Pancreas (tissue), 10 donors: Measurements from ENCODE around the gene EXOC4. TPM values are rescaled to one million over a fixed set of nuclear protein-coding genes. Genes with fewer than 3 reads are reported as not detected.

Source experiments
- ATAC-seq, 4 donors: fragments of 200-7000 bp; cut with Tn5 transposase; one replicate each; pipeline versions ENCODE4 v1.8.0 to v1.9.1; 2020; ENCODE audit warnings: mild to moderate bottlenecking in 4 of 4, moderate library complexity in 4 of 4
- DNase-seq, 6 donors: peaks; one replicate each; pipeline ENCODE4 v3.0.0-alpha.2; 2020
- FAIRE-seq: peaks from 2 replicates; lab custom pipeline; 2012; peaks lifted over from hg19 to GRCh38; lab: Jason Lieb, UNC
- H3K27ac ChIP-seq, 4 donors: fragments of 200-600 bp; sonication (generic); 1 replicate in 3 of 4; 2 replicates in 1 of 4; pipeline versions ENCODE4 v1.5.0 to v1.8.0; 2020
- H3K27me3 ChIP-seq, 4 donors: fragments of 200-600 bp; one replicate each; pipeline ENCODE4 v1.8.0; 2021
- H3K36me3 ChIP-seq, 3 donors: fragments of 200-600 bp; sonication (generic) in 1 of 3; one replicate each; pipeline versions ENCODE4 v1.5.0 to v1.8.0; 2020 to 2021
- H3K4me1 ChIP-seq, 3 donors: fragments of 200-600 bp; one replicate each; pipeline ENCODE4 v1.8.0; 2021
- H3K4me3 ChIP-seq, 4 donors: fragments of 200-600 bp; sonication (generic) in 2 of 4; one replicate each; pipeline versions ENCODE4 v1.5.0 to v1.8.0; 2020 to 2021
- H3K9me3 ChIP-seq, 4 donors: fragments of 200-600 bp; one replicate each; pipeline ENCODE4 v1.8.0; 2021
- CTCF ChIP-seq, 4 donors: fragments of 200-600 bp; sonication (generic) in 3 of 4; IDR thresholded peaks; one replicate each; pipeline versions ENCODE4 v1.5.0 to v1.8.0; 2021; ENCODE audit warnings: antibody characterized with exemption in 4 of 4
- WGBS, 2 donors: extraction: QIAGEN DNeasy Blood & Tissue Kit; methylation state at CpG; one replicate each; pipeline ENCODE4 v1.1.7; 2013; 5-methylcytosine and 5-hydroxymethylcytosine counted together
- intact Hi-C, 3 donors: fragments of 100-400 bp; cut with DNase I; formaldehyde crosslinking; loops; one replicate each; pipeline versions ENCODE4 v1.11.1 to v1.14.2; 2022
- polyA plus RNA-seq, 2 donors: library from polyadenylated mRNA; stranded (reverse); fragments of 200-250 nt; gene quantifications; one replicate each; pipeline ENCODE4 v1.2.3, GENCODE V29; 2013
- total RNA-seq, 6 donors: library from RNA; stranded (reverse); fragmentation: NEBNext Ultra II Directional in 4 of 6; extraction: Animal tissue kit (Norgen Biotek cat#: 25700) in 4 of 6; gene quantifications; one replicate each; pipeline versions ENCODE4 v1.2.1 to v1.2.4, GENCODE V29; 2021 to 2023
- donor health status: healthy with polysubstance abuse.
- donor health status: DM: no; HTN: no; CAD: no; lungs with moderate emphysema.
- donor health status: DM: no; HTN: no; CAD: no.
- donor health status: control.
- donor health status: control.
- donor health status: Bipolar disorder and iron deficiency.
- donor health status: DM: yes; HTN: yes; CAD: no.
- donor health status: DM: no; HTN: no; CAD: no.
- donor health status: DM: no; HTN: no; CAD: no.
- donor health status: DM: yes; HTN: yes; CAD: no.

EXOC4 gene
- total and polyA plus RNA-seq, 8 donors = 13.4 to 81.2 (median 53.8) TPM

- Histone ChIP-seq H3K9me3 (no peaks in the 10 kb centered on the region), H3K4me1 (peaks cover 0 to 6% (median 0%) of the 10 kb centered on the region in 3 donors), H3K27me3 (no peaks in the 10 kb centered on the region), H3K36me3 (peaks cover 0 to 5% (median 0%) of the 10 kb centered on the region in 3 donors), H3K27ac (no peak overlapping the region), H3K4me3 (no peak overlapping the region)
- DNase-seq (no peak), ATAC-seq (no peak), FAIRE-seq (no peak)
- 99% methylated on average over 3 of the region's 3 CpGs for WGBS, 2 donors
- intact Hi-C loops = no loop called here
- no peak for TF ChIP-seq CTCF (IDR thresholded peaks at IDR 0.05)
These were observed 566.8 kb downstream of the EXOC4 start for GRCh38 chr7:133819695-133820094.

DNA sequence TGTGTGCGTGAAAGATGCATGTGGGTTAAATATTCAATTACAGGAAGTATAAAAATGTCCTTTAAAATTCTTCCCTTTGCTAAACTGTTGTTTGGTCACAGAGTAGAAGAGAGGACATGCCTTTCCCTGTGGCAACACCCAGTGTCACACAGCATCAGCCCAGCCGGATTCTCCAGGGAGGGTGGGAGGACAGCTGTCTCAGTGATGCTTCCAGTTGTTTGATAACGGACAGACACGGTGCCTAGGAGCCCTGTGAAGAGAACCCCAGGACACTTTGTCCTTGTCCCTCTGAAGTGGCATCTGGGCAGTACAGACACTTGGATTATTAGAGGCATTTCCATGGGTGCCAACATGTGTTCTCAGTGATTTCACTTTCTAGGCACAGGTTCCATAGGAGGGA lies 567.7 kb downstream of the EXOC4 start:
- Histone ChIP-seq H3K9me3 (no peaks in the 10 kb centered on the region), H3K27ac (no peak overlapping the region), H3K36me3 (peaks cover 0 to 5% (median 0%) of the 10 kb centered on the region in 3 donors), H3K4me3 (no peak overlapping the region), H3K4me1 (peaks cover 0 to 4% (median 0%) of the 10 kb centered on the region in 3 donors), H3K27me3 (no peaks in the 10 kb centered on the region)
- intact Hi-C loops = no loop called here
- DNase-seq = no peak
- no peak for TF ChIP-seq CTCF (IDR thresholded peaks at IDR 0.05)
- 92 to 93% methylated on average over 4 of the region's 4 CpGs for WGBS, 2 donors
- no peak for FAIRE-seq
- no peak for ATAC-seq

GRCh38 chr7:133821171-133821570 lies 568.3 kb downstream of the EXOC4 start:
- H3K9me3 ChIP-seq = no peaks in the 10 kb centered on the region
- ATAC-seq (no peak), FAIRE-seq (no peak), DNase-seq (no peak)
- H3K27ac ChIP-seq = no peak overlapping the region
- 96 to 97% methylated on average over 2 of the region's 2 CpGs for WGBS, 2 donors
- no peak for TF ChIP-seq CTCF (IDR thresholded peaks at IDR 0.05)
- intact Hi-C loops = no loop called here
- H3K27me3 ChIP-seq = no peaks in the 10 kb centered on the region
- H3K36me3 ChIP-seq = peaks cover 0 to 5% (median 0%) of the 10 kb centered on the region in 3 donors
- no peak overlapping the region for H3K4me3 ChIP-seq
- no peaks in the 10 kb centered on the region for H3K4me1 ChIP-seq

DNA sequence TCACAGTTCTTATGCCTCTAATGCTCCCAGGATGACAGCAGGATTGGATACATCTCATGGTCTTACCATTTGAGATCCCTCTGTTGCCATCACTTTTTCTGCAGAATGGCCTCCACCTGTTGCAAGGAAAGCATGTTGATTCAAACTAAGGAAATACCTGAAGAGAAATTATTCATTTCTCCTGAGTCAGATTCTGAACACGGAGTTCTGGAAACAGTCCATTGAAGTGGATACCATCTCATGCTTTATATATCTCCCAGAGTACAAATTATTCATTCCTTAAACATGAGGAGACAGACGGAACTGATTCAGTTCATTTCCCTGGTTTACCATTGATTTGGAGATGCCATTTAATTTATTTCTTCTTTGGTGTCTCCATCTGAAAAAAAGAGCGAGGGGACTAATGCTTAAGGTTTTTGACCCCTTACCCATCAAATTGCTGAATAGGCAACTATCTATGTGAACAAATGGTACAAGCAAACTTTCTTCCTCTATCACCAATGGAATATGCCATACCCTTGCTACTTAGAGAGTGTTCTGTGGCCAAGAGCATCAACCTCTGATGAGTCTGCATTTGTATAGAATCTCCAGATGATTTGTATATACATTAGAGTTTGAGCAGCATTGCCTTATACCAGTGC lies 569.2 kb downstream of the EXOC4 start:
- Histone ChIP-seq H3K9me3 (no peaks in the 10 kb centered on the region), H3K27ac (no peak overlapping the region), H3K36me3 (peaks cover 0 to 5% (median 0%) of the 10 kb centered on the region in 3 donors), H3K4me1 (no peaks in the 10 kb centered on the region), H3K4me3 (no peak overlapping the region), H3K27me3 (no peaks in the 10 kb centered on the region)
- intact Hi-C loops = no loop called here
- no peak for TF ChIP-seq CTCF (IDR thresholded peaks at IDR 0.05)
- ATAC-seq (no peak), DNase-seq (no peak), FAIRE-seq (no peak)
- WGBS, 2 donors = 94 to 95% methylated on average over 3 of the region's 3 CpGs

- 87 to 93% methylated on average over 4 of the region's 4 CpGs for WGBS, 2 donors
- FAIRE-seq (no peak), DNase-seq (no peak), ATAC-seq (no peak)
- Histone ChIP-seq H3K27me3 (no peaks in the 10 kb centered on the region), H3K9me3 (no peaks in the 10 kb centered on the region), H3K4me3 (no peak overlapping the region), H3K36me3 (peaks cover 0 to 5% (median 0%) of the 10 kb centered on the region in 3 donors), H3K27ac (no peak overlapping the region), H3K4me1 (no peaks in the 10 kb centered on the region)
- TF ChIP-seq CTCF (IDR thresholded peaks at IDR 0.05) = no peak
- intact Hi-C loops = no loop called here
These were observed 570.1 kb downstream of the EXOC4 start for GRCh38 chr7:133822868-133823552.
